GM23338 (cell line): ENCODE results near the gene MYRF. TPM values are rescaled to one million over a fixed set of nuclear protein-coding genes. Genes with fewer than 3 reads are reported as not detected.

ENCODE experiments used
- ATAC-seq: fragments of 200-7000 bp; cut with Tn5 transposase; 3 replicates; pipeline ENCODE4 v1.9.1; 2020
- DNase-seq: peaks from one replicate; pipeline ENCODE4 v3.0.0-alpha.2; 2015; ENCODE audit warnings: low spot score
- H2AFZ ChIP-seq: fragments of 200-600 bp; sonication (generic); 2 replicates; pipeline ENCODE4 v1.8.0; 2016; ENCODE audit warnings: antibody characterized with exemption, mild to moderate bottlenecking, moderate library complexity
- H3F3A ChIP-seq: fragments of 200-600 bp; sonication (generic); replicated peaks from 2 replicates; pipeline ENCODE4 v1.8.0; 2017; ENCODE audit warnings: antibody characterized with exemption, mixed run types, low read depth
- H3K27ac ChIP-seq: fragments of 200-600 bp; sonication (generic); 2 replicates; pipeline ENCODE4 v1.6.1; 2016; ENCODE audit warnings: low read depth
- H3K27me3 ChIP-seq: fragments of 200-600 bp; sonication (generic); 2 replicates; pipeline ENCODE4 v1.8.0; 2016; ENCODE audit warnings: mild to moderate bottlenecking, mixed run types, moderate library complexity; ENCODE audit not compliant: insufficient read depth
- H3K36me3 ChIP-seq: fragments of 200-600 bp; sonication (generic); 2 replicates; pipeline ENCODE4 v1.8.0; 2016; ENCODE audit warnings: mild to moderate bottlenecking; ENCODE audit not compliant: insufficient read depth
- H3K4me1 ChIP-seq: fragments of 200-600 bp; sonication (generic); 2 replicates; pipeline ENCODE4 v1.8.0; 2016; ENCODE audit warnings: mild to moderate bottlenecking, moderate library complexity; ENCODE audit not compliant: insufficient read depth
- H3K4me2 ChIP-seq: fragments of 200-600 bp; sonication (generic); 2 replicates; pipeline ENCODE4 v1.7.1; 2017; ENCODE audit warnings: mixed run types
- H3K4me3 ChIP-seq: fragments of 200-600 bp; sonication (generic); 2 replicates; pipeline ENCODE4 v1.6.1; 2016; ENCODE audit warnings: mixed run types
- H3K79me2 ChIP-seq: fragments of 200-600 bp; sonication (generic); replicated peaks from 2 replicates; pipeline ENCODE4 v1.8.0; 2017; ENCODE audit warnings: mild to moderate bottlenecking; ENCODE audit not compliant: insufficient read depth
- H3K9me2 ChIP-seq: fragments of 200-600 bp; sonication (generic); 2 replicates; pipeline ENCODE4 v1.8.0; 2017; ENCODE audit not compliant: insufficient read depth
- H4K20me1 ChIP-seq: fragments of 200-600 bp; sonication (generic); replicated peaks from 2 replicates; pipeline ENCODE4 v1.8.0; 2017; ENCODE audit warnings: mild to moderate bottlenecking; ENCODE audit not compliant: insufficient read depth
- H3K27ac Mint-ChIP-seq: 2 replicates; pipeline ENCODE4 v1.8.0; 2020; ENCODE audit warnings: inconsistent platforms, mild to moderate bottlenecking, moderate library complexity, mixed read lengths
- H3K27me3 Mint-ChIP-seq: 3 replicates; pipeline ENCODE4 v1.8.0; 2022; ENCODE audit warnings: low read depth, mild to moderate bottlenecking, moderate library complexity, mixed read lengths, inconsistent platforms; ENCODE audit not compliant: insufficient read depth, poor library complexity
- H3K36me3 Mint-ChIP-seq: 3 replicates; pipeline ENCODE4 v1.8.0; 2021; ENCODE audit warnings: low read depth, mild to moderate bottlenecking, inconsistent platforms, moderate library complexity, mixed read lengths
- H3K4me1 Mint-ChIP-seq: 3 replicates; pipeline ENCODE4 v1.8.0; 2020; ENCODE audit warnings: mild to moderate bottlenecking, inconsistent platforms, mixed read lengths
- H3K4me3 Mint-ChIP-seq: 3 replicates; pipeline ENCODE4 v1.8.0; 2021; ENCODE audit warnings: moderate library complexity, mild to moderate bottlenecking, inconsistent platforms, mixed read lengths
- H3K9me3 Mint-ChIP-seq: 3 replicates; pipeline ENCODE4 v1.8.0; 2020; ENCODE audit warnings: moderate library complexity, mild to moderate bottlenecking, inconsistent platforms, mixed read lengths
- CREB1 ChIP-seq: fragments of 250-450 bp; sonication (Bioruptor Pico); IDR thresholded peaks from 2 replicates; pipeline ENCODE4 v1.5.0; 2020; ENCODE audit warnings: low read depth, mild to moderate bottlenecking, moderate library complexity
- CTCF ChIP-seq, 2 experiments: fragments of 200-600 bp in 1 of 2; sonication (generic) in 1 of 2; conservative IDR thresholded peaks; 2 replicates each; pipeline versions ENCODE4 v1.5.1 to v1.6.1; 2016 to 2017; ENCODE audit warnings: antibody characterized with exemption in 2 of 2, low read depth in 2 of 2, mild to moderate bottlenecking in 2 of 2, moderate library complexity in 1 of 2
- EZH2 ChIP-seq: fragments of 200-600 bp; sonication (generic); IDR thresholded peaks from one replicate; pipeline ENCODE4 v1.8.0; 2017; ENCODE audit warnings: antibody characterized with exemption, mild to moderate bottlenecking, low read depth; ENCODE audit not compliant: unreplicated experiment
- EZH2phosphoT487 ChIP-seq: fragments of 200-600 bp; sonication (generic); IDR thresholded peaks from one replicate; pipeline ENCODE4 v1.8.1; 2018; ENCODE audit warnings: antibody characterized with exemption; ENCODE audit not compliant: unreplicated experiment
- JUNB ChIP-seq: IDR thresholded peaks from one replicate; pipeline ENCODE4 v1.6.1; 2016; ENCODE audit warnings: antibody characterized with exemption; ENCODE audit not compliant: unreplicated experiment
- NANOG ChIP-seq: IDR thresholded peaks from 2 replicates; pipeline ENCODE4 v1.6.1; 2016; ENCODE audit warnings: antibody characterized with exemption, borderline replicate concordance
- POLR2AphosphoS5 ChIP-seq: IDR thresholded peaks from 2 replicates; pipeline ENCODE4 v1.6.1; 2016; ENCODE audit warnings: antibody characterized with exemption, low read depth
- STAT1 ChIP-seq: IDR thresholded peaks from one replicate; pipeline ENCODE4 v1.6.1; 2016; ENCODE audit warnings: antibody characterized with exemption; ENCODE audit not compliant: unreplicated experiment
- ZNF331 ChIP-seq: fragments of 250-450 bp; sonication (Bioruptor Pico); IDR thresholded peaks from 2 replicates; pipeline ENCODE4 v1.5.0; 2020; ENCODE audit warnings: low read depth, mild to moderate bottlenecking, moderate library complexity
- polyA plus RNA-seq: library from polyadenylated mRNA; unstranded; fragments of >200 nt; fragmentation: Nextera tagmentation; extraction: Ambion mirVana; gene quantifications from 2 replicates; pipeline ENCODE4 v1.2.1, GENCODE V29; 2016
- total RNA-seq: library from RNA; depleted of rRNA; stranded (reverse); fragments of >200 nt; shearing (Covaris generic); gene quantifications from 2 replicates; pipeline ENCODE4 v1.2.3, GENCODE V29; 2014
- TF ChIP-seq, protein P1 (sequence below): IDR thresholded peaks from 2 replicates; pipeline ENCODE4 v1.6.1; 2016; ENCODE audit warnings: antibody characterized with exemption
- TF ChIP-seq, protein P2 (sequence below): IDR thresholded peaks from one replicate; pipeline ENCODE4 v1.6.1; 2018; ENCODE audit warnings: antibody characterized with exemption; ENCODE audit not compliant: unreplicated experiment

The MYRF gene
- total and polyA plus RNA-seq, 2 experiments from 2014 or later: 1.9 to 5.5 TPM

- TF ChIP-seq, protein P1, sequence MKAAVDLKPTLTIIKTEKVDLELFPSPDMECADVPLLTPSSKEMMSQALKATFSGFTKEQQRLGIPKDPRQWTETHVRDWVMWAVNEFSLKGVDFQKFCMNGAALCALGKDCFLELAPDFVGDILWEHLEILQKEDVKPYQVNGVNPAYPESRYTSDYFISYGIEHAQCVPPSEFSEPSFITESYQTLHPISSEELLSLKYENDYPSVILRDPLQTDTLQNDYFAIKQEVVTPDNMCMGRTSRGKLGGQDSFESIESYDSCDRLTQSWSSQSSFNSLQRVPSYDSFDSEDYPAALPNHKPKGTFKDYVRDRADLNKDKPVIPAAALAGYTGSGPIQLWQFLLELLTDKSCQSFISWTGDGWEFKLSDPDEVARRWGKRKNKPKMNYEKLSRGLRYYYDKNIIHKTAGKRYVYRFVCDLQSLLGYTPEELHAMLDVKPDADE: no peak
- no peak for TF ChIP-seq NANOG
- no peak for TF ChIP-seq CTCF (conservative IDR thresholded peaks at IDR 0.05; ENCODE audit: low read depth in 2 of 2)
- TF ChIP-seq STAT1: no peak
- TF ChIP-seq, protein P2, sequence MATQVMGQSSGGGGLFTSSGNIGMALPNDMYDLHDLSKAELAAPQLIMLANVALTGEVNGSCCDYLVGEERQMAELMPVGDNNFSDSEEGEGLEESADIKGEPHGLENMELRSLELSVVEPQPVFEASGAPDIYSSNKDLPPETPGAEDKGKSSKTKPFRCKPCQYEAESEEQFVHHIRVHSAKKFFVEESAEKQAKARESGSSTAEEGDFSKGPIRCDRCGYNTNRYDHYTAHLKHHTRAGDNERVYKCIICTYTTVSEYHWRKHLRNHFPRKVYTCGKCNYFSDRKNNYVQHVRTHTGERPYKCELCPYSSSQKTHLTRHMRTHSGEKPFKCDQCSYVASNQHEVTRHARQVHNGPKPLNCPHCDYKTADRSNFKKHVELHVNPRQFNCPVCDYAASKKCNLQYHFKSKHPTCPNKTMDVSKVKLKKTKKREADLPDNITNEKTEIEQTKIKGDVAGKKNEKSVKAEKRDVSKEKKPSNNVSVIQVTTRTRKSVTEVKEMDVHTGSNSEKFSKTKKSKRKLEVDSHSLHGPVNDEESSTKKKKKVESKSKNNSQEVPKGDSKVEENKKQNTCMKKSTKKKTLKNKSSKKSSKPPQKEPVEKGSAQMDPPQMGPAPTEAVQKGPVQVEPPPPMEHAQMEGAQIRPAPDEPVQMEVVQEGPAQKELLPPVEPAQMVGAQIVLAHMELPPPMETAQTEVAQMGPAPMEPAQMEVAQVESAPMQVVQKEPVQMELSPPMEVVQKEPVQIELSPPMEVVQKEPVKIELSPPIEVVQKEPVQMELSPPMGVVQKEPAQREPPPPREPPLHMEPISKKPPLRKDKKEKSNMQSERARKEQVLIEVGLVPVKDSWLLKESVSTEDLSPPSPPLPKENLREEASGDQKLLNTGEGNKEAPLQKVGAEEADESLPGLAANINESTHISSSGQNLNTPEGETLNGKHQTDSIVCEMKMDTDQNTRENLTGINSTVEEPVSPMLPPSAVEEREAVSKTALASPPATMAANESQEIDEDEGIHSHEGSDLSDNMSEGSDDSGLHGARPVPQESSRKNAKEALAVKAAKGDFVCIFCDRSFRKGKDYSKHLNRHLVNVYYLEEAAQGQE: no peak
- TF ChIP-seq EZH2: no peak
These were observed 14.6 kb upstream of the MYRF start (continued) for GRCh38 chr11:61737636-61738386.

DNA sequence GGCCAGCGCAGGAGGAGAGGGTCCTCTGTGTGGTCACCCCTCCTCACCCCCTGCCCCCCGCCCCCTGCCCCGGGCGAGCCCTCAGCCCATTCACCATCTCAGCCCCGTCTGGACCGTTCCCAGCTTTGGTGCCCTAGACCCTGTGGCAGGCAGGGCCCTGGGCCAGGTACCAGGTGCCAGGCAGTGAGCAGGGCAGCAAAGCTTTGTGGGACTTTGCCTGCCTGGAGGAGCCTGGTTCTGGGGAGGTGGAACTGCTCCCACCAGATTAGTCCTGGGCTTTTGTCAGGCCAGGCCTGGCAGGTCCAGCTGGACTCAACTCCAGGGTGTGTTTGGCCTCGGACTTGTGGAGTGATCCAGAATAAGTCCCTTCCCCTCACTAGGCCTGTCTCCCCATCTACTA lies 13.7 kb upstream of the MYRF start:
- no peak overlapping the region for H3K27ac Mint-ChIP-seq
- Histone ChIP-seq H3F3A (no peaks in the 10 kb centered on the region), H2AFZ (no peak overlapping the region), H3K79me2 (no peaks in the 10 kb centered on the region), H3K9me2 (no peaks in the 10 kb centered on the region), H3K27ac (no peak overlapping the region), H3K36me3 (no peaks in the 10 kb centered on the region), H3K4me2 (no peak overlapping the region), H4K20me1 (no peaks in the 10 kb centered on the region), H3K4me1 (no peaks in the 10 kb centered on the region), H3K27me3 (no peaks in the 10 kb centered on the region), H3K4me3 (no peak overlapping the region)
- no peaks in the 10 kb centered on the region for H3K4me1 Mint-ChIP-seq
- no peak for ATAC-seq
- H3K27me3 Mint-ChIP-seq: peaks cover 10% of the 10 kb centered on the region
- no peak overlapping the region; the same call in 2 of the 3 replicates for H3K4me3 Mint-ChIP-seq
- DNase-seq: no peak
- peaks cover 9% of the 10 kb centered on the region; the same call in 2 of the 3 replicates for H3K36me3 Mint-ChIP-seq
- H3K9me3 Mint-ChIP-seq: no peaks in the 10 kb centered on the region
- TF ChIP-seq EZH2 (no peak), POLR2AphosphoS5 (no peak), EZH2phosphoT487 (no peak), ZNF331 (CRISPR knock-in tag) (no peak), CREB1 (no peak), CTCF (conservative IDR thresholded peaks at IDR 0.05; ENCODE audit: low read depth in 2 of 2) (no peak), JUNB (no peak)
- TF ChIP-seq, protein P2: no peak
- TF ChIP-seq, protein P1: no peak
